IMR-90 (cell line): Measurements from ENCODE around the gene GTPBP6. TPM values are rescaled to one million over a fixed set of nuclear protein-coding genes. Genes with fewer than 3 reads are reported as not detected.

ENCODE experiments used
- ATAC-seq: fragments of 200-7000 bp; cut with Tn5 transposase; 2 replicates; pipeline ENCODE4 v1.9.1; 2020; ENCODE audit warnings: low read depth, mild to moderate bottlenecking, moderate library complexity
- BruUV-seq: library from RNA; stranded (reverse); fragments of 400-500 nt; replicated peaks from 2 replicates; lab custom pipeline; 2021; lab: Mats Ljungman, UMichigan
- CTCF ChIA-PET: fragments of 300-600 bp; formaldehyde crosslinking; extraction: SDS; loops from one replicate; lab custom pipeline; 2021; ENCODE audit warnings: antibody characterized with exemption; lab: Yijun Ruan, JAX
- POLR2A ChIA-PET: fragments of 300-600 bp; sonication (Branson Sonifier 250); formaldehyde crosslinking; loops from one replicate; lab custom pipeline; 2022; ENCODE audit warnings: antibody characterized with exemption; ENCODE audit not compliant: unreplicated experiment; lab: Charles Lee
- DNase-seq: peaks from one replicate; pipeline ENCODE4 v3.0.0; 2013
- H2AFZ ChIP-seq: replicated peaks from 2 replicates; pipeline ENCODE3; 2013; ENCODE audit warnings: low read length, mild to moderate bottlenecking; ENCODE audit not compliant: poor library complexity
- H2AK5ac ChIP-seq: 2 replicates; pipeline ENCODE4 v1.6.1; 2013; ENCODE audit warnings: low read depth, low read length, inconsistent platforms
- H2AK9ac ChIP-seq: replicated peaks from 2 replicates; pipeline ENCODE3; 2013; ENCODE audit warnings: mild to moderate bottlenecking, low read depth, low read length, moderate library complexity; ENCODE audit not compliant: poor library complexity
- H2BK120ac ChIP-seq: 2 replicates; pipeline ENCODE4 v1.6.1; 2013; ENCODE audit warnings: low read depth, low read length, inconsistent platforms
- H2BK15ac ChIP-seq: 3 replicates; pipeline ENCODE4 v1.6.1; 2013; ENCODE audit warnings: low read depth, low read length, inconsistent platforms
- H2BK20ac ChIP-seq: 2 replicates; pipeline ENCODE4 v1.6.1; 2013; ENCODE audit warnings: low read depth, mild to moderate bottlenecking, inconsistent platforms, low read length, moderate library complexity
- H2BK5ac ChIP-seq: 2 replicates; pipeline ENCODE4 v1.6.1; 2013; ENCODE audit warnings: mild to moderate bottlenecking, low read depth, low read length, inconsistent platforms; ENCODE audit not compliant: poor library complexity, severe bottlenecking
- H3K14ac ChIP-seq: replicated peaks from 2 replicates; pipeline ENCODE4 v1.6.1; 2013; ENCODE audit warnings: low read depth, low read length, inconsistent platforms
- H3K18ac ChIP-seq: 2 replicates; pipeline ENCODE4 v1.6.1; 2013; ENCODE audit warnings: low read depth, low read length, control low read depth
- H3K23ac ChIP-seq: 2 replicates; pipeline ENCODE4 v1.6.1; 2013; ENCODE audit warnings: low read depth, low read length, inconsistent platforms
- H3K27ac ChIP-seq: 2 replicates; pipeline ENCODE4 v1.5.1; 2013; ENCODE audit warnings: mild to moderate bottlenecking, control low read depth, low read length; ENCODE audit not compliant: insufficient read depth
- H3K27me3 ChIP-seq: 2 replicates; pipeline ENCODE4 v1.6.1; 2013; ENCODE audit warnings: low read length; ENCODE audit not compliant: control insufficient read depth, insufficient read depth
- H3K36me3 ChIP-seq: 2 replicates; pipeline ENCODE4 v1.6.1; 2013; ENCODE audit warnings: low read length, mixed read lengths; ENCODE audit not compliant: control insufficient read depth, insufficient read depth
- H3K4ac ChIP-seq: 2 replicates; pipeline ENCODE4 v1.6.1; 2013; ENCODE audit warnings: low read depth, low read length, inconsistent platforms
- H3K4me1 ChIP-seq: 2 replicates; pipeline ENCODE4 v1.6.1; 2013; ENCODE audit warnings: low read length, mixed read lengths; ENCODE audit not compliant: control insufficient read depth, insufficient read depth
- H3K4me2 ChIP-seq: 2 replicates; pipeline ENCODE4 v1.6.1; 2013; ENCODE audit warnings: low read depth, mild to moderate bottlenecking, control low read depth, low read length, moderate library complexity
- H3K4me3 ChIP-seq: 2 replicates; pipeline ENCODE4 v1.5.1; 2013; ENCODE audit warnings: low read depth, mild to moderate bottlenecking, control low read depth, low read length, moderate library complexity; ENCODE audit not compliant: insufficient read depth
- H3K56ac ChIP-seq: 2 replicates; pipeline ENCODE4 v1.6.1; 2013; ENCODE audit warnings: low read length, inconsistent platforms; ENCODE audit not compliant: insufficient read depth; ENCODE audit errors: extremely low read depth
- H3K79me1 ChIP-seq, 2 experiments: 2 replicates each; pipeline ENCODE4 v1.6.1; 2013; ENCODE audit warnings: low read length in 2 of 2, inconsistent platforms in 1 of 2, low read depth in 1 of 2
- H3K9ac ChIP-seq: 2 replicates; pipeline ENCODE4 v1.6.1; 2013; ENCODE audit warnings: low read depth, low read length, control low read depth
- H3K9me1 ChIP-seq: 2 replicates; pipeline ENCODE4 v1.6.1; 2013; ENCODE audit warnings: low read length, inconsistent platforms; ENCODE audit not compliant: insufficient read depth
- H3K9me3 ChIP-seq: 2 replicates; pipeline ENCODE4 v1.6.1; 2013; ENCODE audit warnings: low read length; ENCODE audit not compliant: control insufficient read depth, insufficient read depth
- H4K20me1 ChIP-seq: 2 replicates; pipeline ENCODE4 v1.6.1; 2013; ENCODE audit warnings: low read length, inconsistent platforms; ENCODE audit not compliant: insufficient read depth
- H4K5ac ChIP-seq: 2 replicates; pipeline ENCODE4 v1.6.1; 2013; ENCODE audit warnings: mild to moderate bottlenecking, low read depth, low read length, control low read depth
- H4K8ac ChIP-seq, 2 experiments: 2 replicates each; pipeline ENCODE4 v1.6.1; 2013; ENCODE audit warnings: low read depth in 2 of 2, low read length in 2 of 2, control low read depth in 1 of 2, inconsistent platforms in 1 of 2
- H4K91ac ChIP-seq: 2 replicates; pipeline ENCODE4 v1.6.1; 2013; ENCODE audit warnings: low read depth, low read length, inconsistent platforms; ENCODE audit not compliant: insufficient read depth
- CTCF ChIP-seq: conservative IDR thresholded peaks from 2 replicates; pipeline ENCODE4 v1.5.1; 2012; ENCODE audit warnings: mild to moderate bottlenecking, low read depth, low read length, improper control_type of control experiment
- FOS ChIP-seq: fragments of 150-350 bp; IDR thresholded peaks from 2 replicates; pipeline ENCODE4 v1.6.1; 2016; ENCODE audit warnings: low read depth, low read length
- MAZ ChIP-seq: IDR thresholded peaks from 2 replicates; pipeline ENCODE4 v1.6.1; 2012; ENCODE audit warnings: low read depth, mild to moderate bottlenecking, low read length, improper control_type of control experiment, moderate library complexity, borderline replicate concordance
- MXI1 ChIP-seq: IDR thresholded peaks from 2 replicates; pipeline ENCODE4 v1.6.1; 2012; ENCODE audit warnings: low read depth, mild to moderate bottlenecking, low read length, moderate library complexity, borderline replicate concordance
- POLR2A ChIP-seq: IDR thresholded peaks from 2 replicates; pipeline ENCODE4 v1.6.1; 2012; ENCODE audit warnings: mild to moderate bottlenecking, low read depth, low read length
- RCOR1 ChIP-seq: IDR thresholded peaks from 2 replicates; pipeline ENCODE4 v1.6.1; 2012; ENCODE audit warnings: mild to moderate bottlenecking, low read length, improper control_type of control experiment; ENCODE audit not compliant: insufficient replicate concordance
- RFX5 ChIP-seq: IDR thresholded peaks from 2 replicates; pipeline ENCODE4 v1.8.0; 2012; ENCODE audit warnings: low read depth, mild to moderate bottlenecking, low read length, moderate library complexity
- USF2 ChIP-seq: fragments of 150-350 bp; IDR thresholded peaks from 2 replicates; pipeline ENCODE4 v1.6.1; 2017; ENCODE audit warnings: mild to moderate bottlenecking, antibody characterized with exemption, low read length, low read depth
- WGBS, 2 experiments: methylation state at CpG; one replicate each; pipeline versions ENCODE4 v1.1.5 to v1.1.7; 2013; ENCODE audit warnings: missing lambda C conversion rate in 2 of 2; ENCODE audit not compliant: insufficient read length in 1 of 2; ENCODE audit errors: extremely low coverage in 2 of 2; 5-methylcytosine and 5-hydroxymethylcytosine counted together
- dilution Hi-C: fragments of 300-500 bp; cut with HindIII; formaldehyde crosslinking; loops from one replicate; pipeline ENCODE4 v1.14.3; 2018; ENCODE audit warnings: low sequenced_read_pairs; ENCODE audit not compliant: unreplicated experiment
- in situ Hi-C: fragments of 300-500 bp; cut with MboI; formaldehyde crosslinking; loops from 3 replicates; pipeline ENCODE4 v1.14.3; 2019; ENCODE audit warnings: low sequenced_read_pairs, inconsistent platforms, mixed read lengths
- intact Hi-C: fragments of 100-400 bp; cut with micrococcal nuclease; formaldehyde crosslinking; loops from 2 replicates; pipeline ENCODE4 v1.10.0; 2022
- polyA plus RNA-seq, 3 experiments: library from polyadenylated mRNA; depleted of rRNA; stranded (reverse); fragments of >200 nt; gene quantifications; 2 replicates each; pipeline ENCODE4 v1.2.3, GENCODE V29; 2012; ENCODE audit warnings: low replicate concordance in 1 of 3
- total RNA-seq: library from RNA; depleted of rRNA; stranded (reverse); fragments of >200 nt; gene quantifications from 2 replicates; pipeline ENCODE4 v1.2.3, GENCODE V29; 2012

The GTPBP6 gene
- total and polyA plus RNA-seq, 2 of the 4 experiments (the other 2 are of a cell fraction): 24.0 to 31.6 TPM

GRCh38 chrX:340641-341423 is 22.2 kb upstream of the GTPBP6 start:
- no peak for ATAC-seq
- Histone ChIP-seq H4K5ac (no peak overlapping the region), H3K36me3 (peaks cover 28% of the 10 kb centered on the region; the same call in 1 of the 2 replicates), H2BK20ac (no peak overlapping the region), H3K27ac (no peak overlapping the region), H4K8ac (no peak overlapping the region), H3K23ac (no peak overlapping the region), H3K9ac (no peak overlapping the region), H3K79me1 (no peaks in the 10 kb centered on the region), H2AK5ac (no peak overlapping the region), H2AFZ (no peak overlapping the region), H3K4ac (no peak overlapping the region), H3K9me3 (peaks cover 12% of the 10 kb centered on the region; the same call in 1 of the 2 replicates), H2BK5ac (no peak overlapping the region), H4K91ac (no peak overlapping the region), H3K18ac (no peak overlapping the region), H3K9me1 (no peaks in the 10 kb centered on the region), H4K20me1 (no peaks in the 10 kb centered on the region), H2AK9ac (no peak overlapping the region), H3K27me3 (no peaks in the 10 kb centered on the region), H3K14ac (no peak overlapping the region), H3K56ac (no peak overlapping the region), H2BK120ac (no peak overlapping the region), H3K4me3 (no peak overlapping the region), H3K4me1 (no peaks in the 10 kb centered on the region), H2BK15ac (no peak overlapping the region), H3K4me2 (no peak overlapping the region)
- in situ Hi-C loops: no loop called here
- BruUV-seq: no TSS peak
- DNase-seq: no peak
- ChIA-PET POLR2A (no interaction called here), CTCF (no interaction called here)
- TF ChIP-seq RCOR1 (no peak), RFX5 (no peak), MAZ (no peak), MXI1 (no peak), FOS (no peak), POLR2A (no peak), USF2 (no peak), CTCF (no peak)
- dilution Hi-C loops: no loop called here
- intact Hi-C loops: no loop called here
- 96% methylated on average over 17 of the region's 52 CpGs; no CpG with 5 or more reads in 1 of the 2 experiments for WGBS, 2 experiments
